DND-41 (cell line): ENCODE data around the gene CIC.

Source experiments
- EZH2 ChIP-seq: IDR thresholded peaks from 3 replicates; pipeline ENCODE4 v1.6.1; 2012; ENCODE audit warnings: borderline replicate concordance, low read depth, mild to moderate bottlenecking, moderate library complexity, low read length, inconsistent platforms; ENCODE audit not compliant: severe bottlenecking
- TF ChIP-seq, protein P1 (sequence below): IDR thresholded peaks from 2 replicates; pipeline ENCODE4 v1.5.1; 2012; ENCODE audit warnings: borderline replicate concordance, low read length, moderate library complexity, mild to moderate bottlenecking; ENCODE audit not compliant: poor library complexity, severe bottlenecking; ENCODE audit errors: extremely low read depth

DNA sequence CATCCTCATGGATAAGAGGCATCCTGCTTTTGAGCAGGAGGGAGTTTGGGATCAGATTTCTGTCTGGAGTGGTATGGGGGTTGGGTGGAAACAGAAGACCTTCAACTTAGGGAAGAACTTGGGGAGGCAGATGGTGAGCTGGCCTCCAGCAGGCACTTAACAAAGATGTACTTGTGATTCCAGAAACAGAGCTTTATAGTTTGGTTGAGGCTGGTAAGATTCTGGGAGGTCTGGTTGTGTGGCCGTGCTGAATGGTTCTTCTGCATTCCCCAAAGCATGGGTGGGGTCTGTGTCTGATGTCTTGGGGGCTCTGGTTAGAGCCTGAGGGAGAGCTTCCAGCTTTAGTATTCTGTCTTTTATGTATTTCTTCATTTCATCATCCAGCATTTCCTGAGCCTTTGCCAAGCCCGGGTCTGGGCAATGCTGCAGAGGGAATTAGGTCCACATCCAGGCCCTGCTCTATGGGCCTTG, 61.2 kb downstream of the CIC start:
- TF ChIP-seq EZH2, result no peak
- TF ChIP-seq, protein P1, sequence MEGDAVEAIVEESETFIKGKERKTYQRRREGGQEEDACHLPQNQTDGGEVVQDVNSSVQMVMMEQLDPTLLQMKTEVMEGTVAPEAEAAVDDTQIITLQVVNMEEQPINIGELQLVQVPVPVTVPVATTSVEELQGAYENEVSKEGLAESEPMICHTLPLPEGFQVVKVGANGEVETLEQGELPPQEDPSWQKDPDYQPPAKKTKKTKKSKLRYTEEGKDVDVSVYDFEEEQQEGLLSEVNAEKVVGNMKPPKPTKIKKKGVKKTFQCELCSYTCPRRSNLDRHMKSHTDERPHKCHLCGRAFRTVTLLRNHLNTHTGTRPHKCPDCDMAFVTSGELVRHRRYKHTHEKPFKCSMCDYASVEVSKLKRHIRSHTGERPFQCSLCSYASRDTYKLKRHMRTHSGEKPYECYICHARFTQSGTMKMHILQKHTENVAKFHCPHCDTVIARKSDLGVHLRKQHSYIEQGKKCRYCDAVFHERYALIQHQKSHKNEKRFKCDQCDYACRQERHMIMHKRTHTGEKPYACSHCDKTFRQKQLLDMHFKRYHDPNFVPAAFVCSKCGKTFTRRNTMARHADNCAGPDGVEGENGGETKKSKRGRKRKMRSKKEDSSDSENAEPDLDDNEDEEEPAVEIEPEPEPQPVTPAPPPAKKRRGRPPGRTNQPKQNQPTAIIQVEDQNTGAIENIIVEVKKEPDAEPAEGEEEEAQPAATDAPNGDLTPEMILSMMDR, result no peak
